Muscle layer of colon (tissue), 2 donors: ENCODE data around the gene TULP1.

Experiments used
- H3K27ac ChIP-seq: one replicate; pipeline ENCODE4 v1.7.0; 2013; ENCODE audit warnings: low read depth, mild to moderate bottlenecking, low read length, moderate library complexity
- H3K27me3 ChIP-seq, 2 donors: one replicate each; pipeline ENCODE4 v1.7.0; 2013; ENCODE audit warnings: low read length in 2 of 2, mild to moderate bottlenecking in 2 of 2; ENCODE audit not compliant: insufficient read depth in 2 of 2, control insufficient read depth in 1 of 2
- H3K36me3 ChIP-seq: one replicate; pipeline ENCODE4 v1.7.0; 2013; ENCODE audit warnings: mild to moderate bottlenecking, low read length; ENCODE audit not compliant: insufficient read depth
- H3K4me1 ChIP-seq: one replicate; pipeline ENCODE4 v1.7.0; 2013; ENCODE audit warnings: mild to moderate bottlenecking, low read length; ENCODE audit not compliant: insufficient read depth
- H3K4me3 ChIP-seq, 2 donors: one replicate each; pipeline ENCODE4 v1.7.0; 2013; ENCODE audit warnings: low read length in 2 of 2, low read depth in 1 of 2, mild to moderate bottlenecking in 1 of 2, moderate library complexity in 1 of 2
- H3K9ac ChIP-seq: one replicate; pipeline ENCODE4 v1.7.0; 2013; ENCODE audit warnings: low read length
- H3K9me3 ChIP-seq: one replicate; pipeline ENCODE4 v1.7.0; 2013; ENCODE audit warnings: mild to moderate bottlenecking, low read length
- donor health status: abdominal sarcoma.
- donor health status: Adenocarcinoma of cecum.

The TULP1 gene

GRCh38 chr6:35470663-35471120, 42.0 kb downstream of the TULP1 start:
- H3K36me3 ChIP-seq: peaks cover 55% of the 10 kb centered on the region
- H3K9me3 ChIP-seq: no peaks in the 10 kb centered on the region
- H3K4me3 ChIP-seq: peak overlapping the region in 1 of 2 donors; percentile 4
- H3K27ac ChIP-seq: peak overlapping the region; percentile 93
- H3K4me1 ChIP-seq: peaks cover 29% of the 10 kb centered on the region
- no peak overlapping the region for H3K9ac ChIP-seq
- no peaks in the 10 kb centered on the region for H3K27me3 ChIP-seq

GRCh38 chr6:35469751-35470662, 42.7 kb downstream of the TULP1 start:
- H3K9me3 ChIP-seq: no peaks in the 10 kb centered on the region
- H3K36me3 ChIP-seq: peaks cover 48% of the 10 kb centered on the region
- H3K4me3 ChIP-seq: peak overlapping the region; percentile 75 to 80
- H3K4me1 ChIP-seq: peaks cover 29% of the 10 kb centered on the region
- no peaks in the 10 kb centered on the region for H3K27me3 ChIP-seq
- H3K9ac ChIP-seq: peak overlapping the region; percentile 91
- peak overlapping the region; percentile 93 for H3K27ac ChIP-seq

- H3K9ac ChIP-seq: peak overlapping the region; percentile 91
- H3K27ac ChIP-seq: peak overlapping the region; percentile 93
- H3K27me3 ChIP-seq: no peaks in the 10 kb centered on the region
- peak overlapping the region; percentile 75 to 80 for H3K4me3 ChIP-seq
- H3K9me3 ChIP-seq: no peaks in the 10 kb centered on the region
- H3K4me1 ChIP-seq: peaks cover 29% of the 10 kb centered on the region
- H3K36me3 ChIP-seq: peaks cover 40% of the 10 kb centered on the region
These were observed 43.5 kb downstream of the TULP1 start for GRCh38 chr6:35468980-35469750.

- H3K4me3 ChIP-seq: peak within 1 kb of the TSS; percentile 75 to 80
- no peaks in the 10 kb centered on the region for H3K27me3 ChIP-seq
- no peaks in the 10 kb centered on the region for H3K9me3 ChIP-seq
- peak within 1 kb of the TSS; percentile 91 for H3K9ac ChIP-seq
- peaks cover 35% of the 10 kb centered on the region for H3K36me3 ChIP-seq
- H3K4me1 ChIP-seq: peaks cover 29% of the 10 kb centered on the region
- peak within 1 kb of the TSS; percentile 93 for H3K27ac ChIP-seq
These were observed 44.3 kb downstream of the TULP1 start, which contains the start of gene RPL10A for GRCh38 chr6:35468181-35468979. Gene RPL10A (plus strand): TSS chr6:35468401. CDS start chr6:35468435, 34 bp downstream.

- peaks cover 14% of the 10 kb centered on the region for H3K36me3 ChIP-seq
- H3K9me3 ChIP-seq: no peaks in the 10 kb centered on the region
- H3K27me3 ChIP-seq: no peaks in the 10 kb centered on the region
- no peak overlapping the region for H3K4me3 ChIP-seq
- no peak overlapping the region for H3K9ac ChIP-seq
- no peak overlapping the region for H3K27ac ChIP-seq
- H3K4me1 ChIP-seq: peaks cover 13% of the 10 kb centered on the region
These were observed 47.0 kb downstream of the TULP1 start for GRCh38 chr6:35465646-35466045.

- Histone ChIP-seq H3K9me3 (no peaks in the 10 kb centered on the region), H3K27ac (no peak overlapping the region), H3K36me3 (no peaks in the 10 kb centered on the region), H3K27me3 (no peaks in the 10 kb centered on the region), H3K9ac (no peak overlapping the region), H3K4me1 (no peaks in the 10 kb centered on the region), H3K4me3 (no peak overlapping the region)
These were observed 49.4 kb downstream of the TULP1 start for GRCh38 chr6:35463292-35463691.

GRCh38 chr6:35461270-35461669, 51.4 kb downstream of the TULP1 start:
- no peak overlapping the region for H3K4me3 ChIP-seq
- H3K27ac ChIP-seq: no peak overlapping the region
- H3K9ac ChIP-seq: no peak overlapping the region
- H3K4me1 ChIP-seq: no peaks in the 10 kb centered on the region
- no peaks in the 10 kb centered on the region for H3K27me3 ChIP-seq
- no peaks in the 10 kb centered on the region for H3K9me3 ChIP-seq
- H3K36me3 ChIP-seq: peaks cover 7% of the 10 kb centered on the region

GRCh38 chr6:35457907-35458306, 54.8 kb downstream of the TULP1 start:
- no peaks in the 10 kb centered on the region for H3K9me3 ChIP-seq
- no peak overlapping the region for H3K9ac ChIP-seq
- peaks cover 7% of the 10 kb centered on the region for H3K36me3 ChIP-seq
- H3K27me3 ChIP-seq: no peaks in the 10 kb centered on the region
- H3K4me3 ChIP-seq: no peak overlapping the region
- no peak overlapping the region for H3K27ac ChIP-seq
- H3K4me1 ChIP-seq: peaks cover 7% of the 10 kb centered on the region

GRCh38 chr6:35454391-35455110, 58.1 kb downstream of the TULP1 start:
- Histone ChIP-seq H3K9me3 (no peaks in the 10 kb centered on the region), H3K4me1 (peaks cover 15% of the 10 kb centered on the region), H3K36me3 (peaks cover 7% of the 10 kb centered on the region), H3K27me3 (no peaks in the 10 kb centered on the region), H3K27ac (no peak overlapping the region), H3K4me3 (no peak overlapping the region), H3K9ac (no peak overlapping the region)

- Histone ChIP-seq H3K27ac (no peak overlapping the region), H3K4me1 (peaks cover 15% of the 10 kb centered on the region), H3K9me3 (no peaks in the 10 kb centered on the region), H3K36me3 (peaks cover 7% of the 10 kb centered on the region), H3K4me3 (peak overlapping the region in 1 of 2 donors; percentile 58), H3K9ac (no peak overlapping the region), H3K27me3 (no peaks in the 10 kb centered on the region)
These were observed 59.5 kb downstream of the TULP1 start for GRCh38 chr6:35453236-35453635.
